Keratinocyte (primary cell): Measurements from ENCODE around the gene ATG10. TPM values are rescaled to one million over a fixed set of nuclear protein-coding genes. Genes with fewer than 3 reads are reported as not detected.

Experiments used
- DNase-seq: peaks from one replicate; pipeline ENCODE4 v3.0.0-alpha.2; 2011; ENCODE audit warnings: low read depth, missing footprints, low spot score
- FAIRE-seq: peaks from 2 replicates; lab custom pipeline; 2011; peaks lifted over from hg19 to GRCh38; lab: Jason Lieb, UNC
- H2AFZ ChIP-seq: 2 replicates; pipeline ENCODE4 v1.6.0; 2012; ENCODE audit warnings: low read length, control low read depth, inconsistent platforms; ENCODE audit not compliant: control insufficient read depth
- H3K27ac ChIP-seq: 2 replicates; pipeline ENCODE4 v1.5.1; 2011; ENCODE audit warnings: low read length; ENCODE audit not compliant: control insufficient read depth, insufficient read depth
- H3K27me3 ChIP-seq: 3 replicates; pipeline ENCODE4 v1.6.0; 2011; ENCODE audit warnings: low read length; ENCODE audit not compliant: control insufficient read depth, insufficient read depth; ENCODE audit errors: extremely low read depth
- H3K36me3 ChIP-seq, 2 experiments: 2 replicates in 1 of 2; 3 replicates in 1 of 2; pipeline ENCODE4 v1.5.1; 2011; ENCODE audit warnings: low read length in 2 of 2, mild to moderate bottlenecking in 1 of 2; ENCODE audit not compliant: control insufficient read depth in 2 of 2, insufficient read depth in 2 of 2; ENCODE audit errors: extremely low read depth in 1 of 2
- H3K4me1 ChIP-seq: 3 replicates; pipeline ENCODE4 v1.5.1; 2011; ENCODE audit warnings: low read length; ENCODE audit not compliant: control insufficient read depth, insufficient read depth; ENCODE audit errors: extremely low read depth
- H3K4me2 ChIP-seq: 3 replicates; pipeline ENCODE4 v1.6.0; 2011; ENCODE audit warnings: low read depth, low read length; ENCODE audit not compliant: control insufficient read depth, insufficient read depth; ENCODE audit errors: extremely low read depth
- H3K4me3 ChIP-seq, 3 experiments: fragments of 200-600 bp in 1 of 3; sonication (generic) in 1 of 3; 2 replicates in 2 of 3; 3 replicates in 1 of 3; pipeline ENCODE4 v1.5.1; 2011 to 2016; ENCODE audit warnings: low read length in 3 of 3, mild to moderate bottlenecking in 3 of 3, control low read depth in 2 of 3, inconsistent platforms in 1 of 3, low read depth in 1 of 3, mixed read lengths in 1 of 3, mixed run types in 1 of 3, moderate library complexity in 1 of 3; ENCODE audit not compliant: control insufficient read depth in 2 of 3, insufficient read depth in 2 of 3; ENCODE audit errors: extremely low read depth in 1 of 3
- H3K79me2 ChIP-seq: 2 replicates; pipeline ENCODE4 v1.6.0; 2012; ENCODE audit warnings: low read length; ENCODE audit not compliant: control insufficient read depth, insufficient read depth
- H3K9ac ChIP-seq: 3 replicates; pipeline ENCODE4 v1.6.0; 2011; ENCODE audit warnings: low read length; ENCODE audit not compliant: control insufficient read depth, insufficient read depth; ENCODE audit errors: extremely low read depth
- H3K9me1 ChIP-seq: 3 replicates; pipeline ENCODE4 v1.6.0; 2011; ENCODE audit warnings: low read length; ENCODE audit not compliant: control insufficient read depth, insufficient read depth; ENCODE audit errors: extremely low read depth
- H3K9me3 ChIP-seq: 2 replicates; pipeline ENCODE4 v1.5.1; 2012; ENCODE audit warnings: low read depth, low read length; ENCODE audit not compliant: control insufficient read depth
- H4K20me1 ChIP-seq: 3 replicates; pipeline ENCODE4 v1.6.0; 2011; ENCODE audit warnings: low read length; ENCODE audit not compliant: control insufficient read depth, insufficient read depth; ENCODE audit errors: extremely low read depth
- EZH2 ChIP-seq: IDR thresholded peaks from one replicate; pipeline ENCODE4 v1.6.1; 2012; ENCODE audit warnings: inconsistent platforms, mild to moderate bottlenecking, low read length, moderate library complexity
- dilution Hi-C: fragments of 300-500 bp; cut with MboI; formaldehyde crosslinking; loops from one replicate; pipeline ENCODE4 v1.7.0; 2020; ENCODE audit warnings: low sequenced_read_pairs; ENCODE audit not compliant: extremely low pct_ligation_motif_present
- polyA plus RNA-seq, 5 experiments: library from polyadenylated mRNA; depleted of rRNA in 3 of 5; stranded (reverse) in 3 of 5; stranded (forward) in 1 of 5; unstranded in 1 of 5; fragments of >200 nt; gene quantifications; 1 replicate in 1 of 5; 2 replicates in 3 of 5; 3 replicates in 1 of 5; pipeline versions ENCODE4 v1.2.1 to v1.2.3, GENCODE V29; 2011 to 2012; ENCODE audit warnings: missing spikeins in 2 of 5, low read depth in 1 of 5, low replicate concordance in 1 of 5
- TF ChIP-seq, protein P1 (sequence below), 3 experiments: IDR thresholded peaks in 1 of 3; conservative IDR thresholded peaks in 1 of 3; optimal IDR thresholded peaks in 1 of 3; 2 replicates in 2 of 3; 3 replicates in 1 of 3; pipeline versions ENCODE3 to v1.5.1; 2011; ENCODE audit warnings: low read length in 3 of 3, mild to moderate bottlenecking in 3 of 3, moderate library complexity in 2 of 3, control low read depth in 1 of 3, inconsistent platforms in 1 of 3; ENCODE audit not compliant: insufficient read depth in 2 of 3; ENCODE audit errors: extremely low read depth in 1 of 3

Gene ATG10
- polyA plus RNA-seq, 1 donor (not counting 4 experiments of a cell fraction or from before 2014, with no cell fraction given) = 5.4 TPM

DNA sequence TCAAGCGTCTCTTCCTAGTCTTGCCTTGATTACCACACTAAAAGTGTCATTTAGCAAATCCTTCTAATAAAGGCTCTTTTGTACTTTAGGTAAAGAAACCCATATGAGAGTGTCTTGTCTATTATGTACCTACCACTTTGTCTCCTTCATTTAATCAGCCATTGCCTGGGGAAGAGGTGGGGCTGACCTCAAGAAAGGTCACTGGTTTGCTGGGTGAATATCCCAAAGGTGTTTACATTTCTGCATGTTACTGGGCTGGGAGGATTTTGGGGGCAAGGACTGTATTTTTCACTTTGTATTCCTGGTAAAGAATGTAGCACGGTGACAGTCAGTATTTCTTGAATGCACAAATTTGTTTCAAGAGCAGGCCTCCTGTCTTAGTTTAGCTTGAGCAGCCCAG lies 318.2 kb downstream of the ATG10 start:
- H3K9me3 ChIP-seq = no peaks in the 10 kb centered on the region
- H3K9ac ChIP-seq = no peak overlapping the region
- no peak overlapping the region for H3K4me3 ChIP-seq
- no peaks in the 10 kb centered on the region for H3K36me3 ChIP-seq
- no peaks in the 10 kb centered on the region for H3K9me1 ChIP-seq
- no peaks in the 10 kb centered on the region for H4K20me1 ChIP-seq
- no peak overlapping the region for H2AFZ ChIP-seq
- no peak for DNase-seq
- no peak for FAIRE-seq
- no peak overlapping the region for H3K27ac ChIP-seq
- TF ChIP-seq, protein P1, sequence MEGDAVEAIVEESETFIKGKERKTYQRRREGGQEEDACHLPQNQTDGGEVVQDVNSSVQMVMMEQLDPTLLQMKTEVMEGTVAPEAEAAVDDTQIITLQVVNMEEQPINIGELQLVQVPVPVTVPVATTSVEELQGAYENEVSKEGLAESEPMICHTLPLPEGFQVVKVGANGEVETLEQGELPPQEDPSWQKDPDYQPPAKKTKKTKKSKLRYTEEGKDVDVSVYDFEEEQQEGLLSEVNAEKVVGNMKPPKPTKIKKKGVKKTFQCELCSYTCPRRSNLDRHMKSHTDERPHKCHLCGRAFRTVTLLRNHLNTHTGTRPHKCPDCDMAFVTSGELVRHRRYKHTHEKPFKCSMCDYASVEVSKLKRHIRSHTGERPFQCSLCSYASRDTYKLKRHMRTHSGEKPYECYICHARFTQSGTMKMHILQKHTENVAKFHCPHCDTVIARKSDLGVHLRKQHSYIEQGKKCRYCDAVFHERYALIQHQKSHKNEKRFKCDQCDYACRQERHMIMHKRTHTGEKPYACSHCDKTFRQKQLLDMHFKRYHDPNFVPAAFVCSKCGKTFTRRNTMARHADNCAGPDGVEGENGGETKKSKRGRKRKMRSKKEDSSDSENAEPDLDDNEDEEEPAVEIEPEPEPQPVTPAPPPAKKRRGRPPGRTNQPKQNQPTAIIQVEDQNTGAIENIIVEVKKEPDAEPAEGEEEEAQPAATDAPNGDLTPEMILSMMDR (optimal IDR thresholded peaks at IDR 0.05 in 1 of 3, IDR thresholded peaks at IDR 0.05 in 1 of 3, conservative IDR thresholded peaks at IDR 0.05 in 1 of 3; ENCODE audit: extremely low read depth in 1 of 3, insufficient read depth in 2 of 3, low read length in 3 of 3) = no peak
- no peak for TF ChIP-seq EZH2
- no peaks in the 10 kb centered on the region for H3K4me1 ChIP-seq
- H3K79me2 ChIP-seq = no peaks in the 10 kb centered on the region
- dilution Hi-C loops = no loop called here
- no peaks in the 10 kb centered on the region for H3K27me3 ChIP-seq
- no peak overlapping the region for H3K4me2 ChIP-seq

DNA sequence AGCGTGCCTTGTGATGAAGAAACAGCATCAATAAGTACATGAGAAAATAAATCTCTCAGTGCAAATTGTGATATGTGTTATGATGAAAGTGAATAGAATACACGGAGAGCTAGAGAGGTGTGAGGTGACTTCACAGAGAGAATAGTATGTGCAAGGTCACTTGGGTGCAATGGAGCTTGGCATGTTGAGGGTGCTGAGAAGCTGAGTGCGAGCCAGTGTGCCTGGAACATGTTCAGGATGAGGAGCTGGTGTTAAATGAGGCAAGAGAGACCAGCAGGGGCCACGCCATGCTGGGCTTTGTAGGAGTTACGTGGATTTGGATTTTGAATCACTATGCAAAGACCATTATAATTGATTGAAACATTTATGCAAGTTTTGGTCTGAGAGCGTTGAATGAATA lies 319.1 kb downstream of the ATG10 start:
- TF ChIP-seq, protein P1 (optimal IDR thresholded peaks at IDR 0.05 in 1 of 3, IDR thresholded peaks at IDR 0.05 in 1 of 3, conservative IDR thresholded peaks at IDR 0.05 in 1 of 3; ENCODE audit: extremely low read depth in 1 of 3, insufficient read depth in 2 of 3, low read length in 3 of 3) = no peak
- no peak for TF ChIP-seq EZH2
- dilution Hi-C loops = no loop called here
- no peak for FAIRE-seq

More for the DNA sequence above, 319.1 kb downstream of the ATG10 start:
- H2AFZ ChIP-seq = no peak overlapping the region
- no peak overlapping the region for H3K27ac ChIP-seq
- H3K36me3 ChIP-seq = no peaks in the 10 kb centered on the region
- DNase-seq = no peak
- H3K9me3 ChIP-seq = no peaks in the 10 kb centered on the region
- no peak overlapping the region for H3K4me2 ChIP-seq
- H3K9me1 ChIP-seq = no peaks in the 10 kb centered on the region
- no peak overlapping the region for H3K9ac ChIP-seq
- H3K79me2 ChIP-seq = no peaks in the 10 kb centered on the region
- no peak overlapping the region for H3K4me3 ChIP-seq
- no peaks in the 10 kb centered on the region for H3K4me1 ChIP-seq
- no peaks in the 10 kb centered on the region for H4K20me1 ChIP-seq
- no peaks in the 10 kb centered on the region for H3K27me3 ChIP-seq
